Forelimb muscle (tissue), 1 donor: ENCODE data around the gene PLEK2. TPM values are rescaled to one million over a fixed set of nuclear protein-coding genes. Genes with fewer than 3 reads are reported as not detected.
"Not testable (repeated sequence)": the region's sequence is repeated elsewhere in the genome, so short reads cannot be mapped to it uniquely, and the experiment has no call there.

Experiments used
- DNase-seq: peaks from one replicate; pipeline ENCODE4 v3.0.0-alpha.2; 2013; ENCODE audit warnings: low read depth
- polyA plus RNA-seq: library from polyadenylated mRNA; unstranded; fragments of 120-200 nt; gene quantifications from one replicate; pipeline ENCODE4 v1.2.1, GENCODE V29; 2013; ENCODE audit not compliant: insufficient read length

The PLEK2 gene
- polyA plus RNA-seq, 1 donor, result 0.89 TPM

GRCh38 chr14:67428501-67429031 lies 16.6 kb upstream of the PLEK2 start:
- no peak for DNase-seq

- DNase-seq, result peak; percentile 28
Measured at GRCh38 chr14:67426983-67427606, 15.1 kb upstream of the PLEK2 start.

GRCh38 chr14:67426161-67426560 lies 14.2 kb upstream of the PLEK2 start:
- no peak for DNase-seq

GRCh38 chr14:67425608-67426007 lies 13.6 kb upstream of the PLEK2 start:
- DNase-seq, result no peak

- DNase-seq, result no peak
Measured at GRCh38 chr14:67424539-67424938, 12.6 kb upstream of the PLEK2 start.

- DNase-seq, result no peak
Measured at GRCh38 chr14:67423424-67423823, 11.5 kb upstream of the PLEK2 start.

GRCh38 chr14:67421356-67422224 lies 9.6 kb upstream of the PLEK2 start:
- no peak for DNase-seq

- no peak for DNase-seq
Measured at GRCh38 chr14:67420102-67420739, 8.3 kb upstream of the PLEK2 start.

GRCh38 chr14:67418401-67419191 lies 6.6 kb upstream of the PLEK2 start:
- DNase-seq, result no peak

- no peak for DNase-seq
Measured at GRCh38 chr14:67417633-67418032, 5.7 kb upstream of the PLEK2 start.

GRCh38 chr14:67416810-67417209 lies 4.8 kb upstream of the PLEK2 start:
- DNase-seq, result no peak

GRCh38 chr14:67416085-67416484 lies 4.1 kb upstream of the PLEK2 start:
- no peak for DNase-seq

GRCh38 chr14:67415610-67416009 lies 3.6 kb upstream of the PLEK2 start:
- not testable (repeated sequence) for DNase-seq

- no peak for DNase-seq
Measured at GRCh38 chr14:67413806-67414769, 2.1 kb upstream of the PLEK2 start.

GRCh38 chr14:67411370-67411769 lies 595 bp downstream of the PLEK2 start:
- DNase-seq, result no peak

GRCh38 chr14:67410313-67410712 lies 1.7 kb downstream of the PLEK2 start:
- no peak for DNase-seq

GRCh38 chr14:67409461-67409860 lies 2.5 kb downstream of the PLEK2 start:
- no peak for DNase-seq

GRCh38 chr14:67408122-67408801 lies 3.7 kb downstream of the PLEK2 start:
- DNase-seq, result not testable (repeated sequence)

GRCh38 chr14:67405771-67406170 lies 6.2 kb downstream of the PLEK2 start:
- no peak for DNase-seq

GRCh38 chr14:67400434-67400833 lies 11.5 kb downstream of the PLEK2 start:
- no peak for DNase-seq
